Panc1 (cell line): Measurements from ENCODE around the gene ARHGDIA.

Experiments used
- CTCF ChIP-seq: fragments of 450-650 bp; IDR thresholded peaks from 2 replicates; pipeline ENCODE4 v1.5.1; 2017; ENCODE audit warnings: mild to moderate bottlenecking
- POLR2AphosphoS5 ChIP-seq: IDR thresholded peaks from 2 replicates; pipeline ENCODE4 v1.6.1; 2012; ENCODE audit warnings: mild to moderate bottlenecking, low read depth, low read length, moderate library complexity
- REST ChIP-seq, 2 experiments: IDR thresholded peaks; 2 replicates each; pipeline ENCODE4 v1.6.1; 2011 to 2012; ENCODE audit warnings: low read depth in 2 of 2, control low read depth in 1 of 2, low read length in 1 of 2, mild to moderate bottlenecking in 1 of 2, moderate library complexity in 1 of 2; ENCODE audit not compliant: insufficient read depth in 1 of 2
- SIN3A ChIP-seq: IDR thresholded peaks from 2 replicates; pipeline ENCODE4 v1.6.1; 2012; ENCODE audit warnings: low read depth, mild to moderate bottlenecking, low read length, moderate library complexity, borderline replicate concordance; ENCODE audit not compliant: insufficient read depth
- TCF7L2 ChIP-seq: IDR thresholded peaks from 2 replicates; pipeline ENCODE4 v1.6.1; 2011; ENCODE audit warnings: mild to moderate bottlenecking, low read depth, low read length, inconsistent platforms

GRCh38 chr17:81858967-81859905 is 11.9 kb downstream of the ARHGDIA start:
- TF ChIP-seq CTCF (no peak), POLR2AphosphoS5 (no peak), TCF7L2 (no peak), REST (IDR thresholded peaks at IDR 0.05; ENCODE audit: insufficient read depth in 1 of 2, low read depth in 2 of 2, low read length in 1 of 2) (no peak), SIN3A (0 out of 2 replicates have a peak, but pooled peaks have one; percentile 1)
